ENCODE data around the gene HSPB8. TPM values are rescaled to one million over a fixed set of nuclear protein-coding genes. Genes with fewer than 3 reads are reported as not detected.

HSPB8 gene
- total RNA-seq, 1 donor, result not detected

GRCh38 chr12:119157528-119157927 lies 21.2 kb upstream of the HSPB8 start:
- H3K4me3 ChIP-seq (ENCODE audit: low read length), result no peak overlapping the region
- no peaks in the 10 kb centered on the region for H3K9me3 ChIP-seq (ENCODE audit: low read depth, low read length)
- peaks cover 3% of the 10 kb centered on the region for H3K27me3 ChIP-seq (ENCODE audit: insufficient read depth, low read length)
- H3K4me1 ChIP-seq (ENCODE audit: insufficient read depth, low read length), result no peaks in the 10 kb centered on the region

GRCh38 chr12:119157978-119158377 lies 20.8 kb upstream of the HSPB8 start:
- Histone ChIP-seq H3K27me3 (ENCODE audit: insufficient read depth, low read length) (no peaks in the 10 kb centered on the region), H3K9me3 (ENCODE audit: low read depth, low read length) (no peaks in the 10 kb centered on the region), H3K4me1 (ENCODE audit: insufficient read depth, low read length) (no peaks in the 10 kb centered on the region), H3K4me3 (ENCODE audit: low read length) (no peak overlapping the region)

DNA sequence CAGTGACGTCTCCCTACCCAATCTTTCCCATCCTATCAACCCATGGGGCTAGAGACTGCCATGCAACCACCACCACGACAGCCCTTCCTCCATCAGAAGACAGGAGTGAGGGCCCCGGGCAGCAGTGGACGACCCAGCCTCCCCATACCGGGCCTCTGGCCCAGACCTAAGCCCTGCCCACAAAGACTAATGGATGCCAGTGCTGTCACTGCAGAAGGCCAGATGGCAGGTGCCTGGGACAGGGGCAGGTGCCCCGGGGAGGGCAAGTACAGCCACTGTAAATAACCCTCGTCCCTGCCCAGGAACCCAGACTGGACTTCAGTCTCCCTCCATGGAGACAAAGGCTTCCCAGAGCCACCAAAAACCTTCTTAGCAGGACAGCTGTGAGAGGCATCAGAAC lies 20.3 kb upstream of the HSPB8 start:
- no peaks in the 10 kb centered on the region for H3K27me3 ChIP-seq (ENCODE audit: insufficient read depth, low read length)

DNA sequence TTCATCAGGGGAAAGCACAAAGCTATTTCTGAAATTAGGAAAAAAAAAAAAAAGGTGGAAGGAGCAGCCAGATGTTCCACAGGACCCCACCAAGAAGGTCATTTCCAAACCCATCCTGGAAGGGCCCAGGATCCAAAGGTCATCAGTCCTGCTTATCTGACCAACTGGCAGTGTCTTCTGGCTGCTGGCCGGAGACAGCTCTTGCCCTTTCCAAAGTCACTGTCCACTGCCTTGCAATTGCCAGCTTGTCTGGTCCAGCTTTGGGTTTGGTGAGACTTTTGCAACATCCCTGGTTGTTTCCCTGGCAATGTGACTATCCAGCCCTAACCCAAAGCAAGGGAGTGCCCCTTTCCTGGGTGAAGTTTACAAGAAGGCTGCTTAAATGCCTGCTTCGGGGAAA lies 18.9 kb upstream of the HSPB8 start:
- H3K4me1 ChIP-seq (ENCODE audit: insufficient read depth, low read length), result no peaks in the 10 kb centered on the region
- H3K9me3 ChIP-seq (ENCODE audit: low read depth, low read length), result no peaks in the 10 kb centered on the region
- H3K4me3 ChIP-seq (ENCODE audit: low read length), result no peak overlapping the region
- no peaks in the 10 kb centered on the region for H3K27me3 ChIP-seq (ENCODE audit: insufficient read depth, low read length)

More for the DNA sequence above, 20.3 kb upstream of the HSPB8 start:
- H3K4me3 ChIP-seq (ENCODE audit: low read length), result no peak overlapping the region
- H3K4me1 ChIP-seq (ENCODE audit: insufficient read depth, low read length), result no peaks in the 10 kb centered on the region
- no peaks in the 10 kb centered on the region for H3K9me3 ChIP-seq (ENCODE audit: low read depth, low read length)

DNA sequence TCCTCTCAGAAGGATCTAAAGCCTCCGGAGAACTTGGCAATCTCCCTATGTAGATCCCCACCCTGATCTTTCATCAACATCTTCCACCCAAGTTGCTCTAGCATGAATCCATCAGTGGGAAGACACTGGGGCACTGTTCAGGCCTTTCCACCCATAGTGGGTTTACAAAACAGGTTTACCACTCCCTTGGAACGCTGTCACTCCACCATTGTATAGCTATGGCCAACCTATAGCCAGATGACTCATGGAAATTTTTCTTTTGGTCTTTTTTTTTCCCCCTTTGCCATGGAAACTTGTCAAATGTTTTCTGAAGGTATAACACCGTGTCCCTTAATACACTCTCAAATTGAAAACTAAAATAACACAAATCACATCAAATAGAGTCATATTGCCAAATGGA lies 10.8 kb upstream of the HSPB8 start:
- Histone ChIP-seq H3K9me3 (ENCODE audit: low read depth, low read length) (no peaks in the 10 kb centered on the region), H3K27me3 (ENCODE audit: insufficient read depth, low read length) (no peaks in the 10 kb centered on the region), H3K4me1 (ENCODE audit: insufficient read depth, low read length) (no peaks in the 10 kb centered on the region)

GRCh38 chr12:119168721-119169120 lies 10.0 kb upstream of the HSPB8 start:
- Histone ChIP-seq H3K27me3 (ENCODE audit: insufficient read depth, low read length) (no peaks in the 10 kb centered on the region), H3K4me1 (ENCODE audit: insufficient read depth, low read length) (no peaks in the 10 kb centered on the region), H3K4me3 (ENCODE audit: low read length) (no peak overlapping the region), H3K9me3 (ENCODE audit: low read depth, low read length) (no peaks in the 10 kb centered on the region)

More for the DNA sequence above, 10.8 kb upstream of the HSPB8 start:
- no peak overlapping the region for H3K4me3 ChIP-seq (ENCODE audit: low read length)

- Histone ChIP-seq H3K4me3 (ENCODE audit: low read length) (no peak overlapping the region), H3K27me3 (ENCODE audit: insufficient read depth, low read length) (no peaks in the 10 kb centered on the region), H3K4me1 (ENCODE audit: insufficient read depth, low read length) (no peaks in the 10 kb centered on the region), H3K9me3 (ENCODE audit: low read depth, low read length) (no peaks in the 10 kb centered on the region)
Measured at GRCh38 chr12:119169150-119169549, 9.6 kb upstream of the HSPB8 start.

DNA sequence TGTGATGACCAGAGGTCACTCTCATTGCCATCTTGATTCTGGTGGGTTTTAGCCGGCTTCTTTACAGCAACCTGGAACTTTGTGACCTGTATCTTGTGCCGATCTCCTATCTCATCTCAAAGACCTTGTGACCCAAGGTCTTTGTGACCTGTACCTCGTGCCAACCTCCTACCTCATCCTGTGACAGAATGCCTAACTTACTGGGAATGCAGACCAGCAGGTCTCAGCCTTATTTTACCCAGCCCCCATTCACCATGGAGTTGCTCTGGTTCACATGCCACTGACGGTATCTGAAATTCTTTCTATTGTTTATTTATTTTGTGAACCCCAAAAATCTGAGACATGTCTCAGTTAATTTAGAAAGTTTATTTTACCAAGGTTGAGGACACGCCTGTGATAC lies 7.4 kb upstream of the HSPB8 start:
- H3K9me3 ChIP-seq (ENCODE audit: low read depth, low read length), result no peaks in the 10 kb centered on the region
- H3K4me1 ChIP-seq (ENCODE audit: insufficient read depth, low read length), result no peaks in the 10 kb centered on the region
- no peak overlapping the region for H3K4me3 ChIP-seq (ENCODE audit: low read length)
- no peaks in the 10 kb centered on the region for H3K27me3 ChIP-seq (ENCODE audit: insufficient read depth, low read length)

- no peaks in the 10 kb centered on the region for H3K9me3 ChIP-seq (ENCODE audit: low read depth, low read length)
- no peaks in the 10 kb centered on the region for H3K27me3 ChIP-seq (ENCODE audit: insufficient read depth, low read length)
- no peak overlapping the region for H3K4me3 ChIP-seq (ENCODE audit: low read length)
- H3K4me1 ChIP-seq (ENCODE audit: insufficient read depth, low read length), result no peaks in the 10 kb centered on the region
Measured at GRCh38 chr12:119171691-119172425, 6.9 kb upstream of the HSPB8 start.

- Histone ChIP-seq H3K9me3 (ENCODE audit: low read depth, low read length) (no peaks in the 10 kb centered on the region), H3K27me3 (ENCODE audit: insufficient read depth, low read length) (no peaks in the 10 kb centered on the region), H3K4me3 (ENCODE audit: low read length) (no peak overlapping the region), H3K4me1 (ENCODE audit: insufficient read depth, low read length) (no peaks in the 10 kb centered on the region)
Measured at GRCh38 chr12:119175081-119175480, 3.6 kb upstream of the HSPB8 start.

DNA sequence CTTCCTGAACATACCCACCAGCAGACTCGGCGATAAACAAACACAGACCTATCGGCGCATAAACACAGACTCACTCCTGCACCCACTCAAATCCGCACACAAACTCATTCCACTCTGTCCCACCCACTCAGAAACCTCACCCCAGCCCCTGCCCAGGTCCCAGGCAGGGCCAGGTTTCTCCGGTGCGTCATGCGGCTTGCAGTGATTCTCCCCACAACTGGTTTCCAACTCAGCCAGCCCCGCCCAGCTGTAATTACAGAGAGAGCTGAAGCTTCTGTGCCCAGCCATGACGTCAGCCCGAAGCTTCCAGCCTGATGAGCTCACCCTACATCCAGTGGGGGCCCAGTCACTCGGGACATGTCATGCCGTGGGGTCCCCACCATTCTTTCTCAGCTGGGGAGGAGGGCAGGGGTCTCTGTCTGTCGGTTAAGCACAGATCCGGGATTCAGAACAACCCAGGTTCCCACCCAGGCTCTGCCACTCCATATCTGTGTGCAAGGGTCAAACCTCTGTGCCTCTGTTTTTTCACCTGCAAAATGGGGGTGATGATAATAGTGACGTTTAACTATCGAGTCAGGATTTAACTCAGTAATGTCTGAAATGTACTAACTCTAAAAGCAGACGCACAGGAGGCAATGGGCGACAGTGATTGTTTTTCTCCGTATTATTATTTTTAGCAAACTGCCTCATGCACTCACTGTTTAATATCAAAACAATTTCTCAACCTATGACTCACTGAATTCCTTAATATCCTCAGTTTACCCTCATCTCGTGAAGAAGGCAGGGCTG lies 2.3 kb upstream of the HSPB8 start:
- Histone ChIP-seq H3K27me3 (ENCODE audit: insufficient read depth, low read length) (no peaks in the 10 kb centered on the region), H3K4me1 (ENCODE audit: insufficient read depth, low read length) (no peaks in the 10 kb centered on the region), H3K9me3 (ENCODE audit: low read depth, low read length) (no peaks in the 10 kb centered on the region), H3K4me3 (ENCODE audit: low read length) (no peak overlapping the region)

GRCh38 chr12:119177056-119177325 lies 1.7 kb upstream of the HSPB8 start:
- no peak overlapping the region for H3K4me3 ChIP-seq (ENCODE audit: low read length)
- H3K9me3 ChIP-seq (ENCODE audit: low read depth, low read length), result no peaks in the 10 kb centered on the region
- H3K4me1 ChIP-seq (ENCODE audit: insufficient read depth, low read length), result no peaks in the 10 kb centered on the region
- H3K27me3 ChIP-seq (ENCODE audit: insufficient read depth, low read length), result no peaks in the 10 kb centered on the region

DNA sequence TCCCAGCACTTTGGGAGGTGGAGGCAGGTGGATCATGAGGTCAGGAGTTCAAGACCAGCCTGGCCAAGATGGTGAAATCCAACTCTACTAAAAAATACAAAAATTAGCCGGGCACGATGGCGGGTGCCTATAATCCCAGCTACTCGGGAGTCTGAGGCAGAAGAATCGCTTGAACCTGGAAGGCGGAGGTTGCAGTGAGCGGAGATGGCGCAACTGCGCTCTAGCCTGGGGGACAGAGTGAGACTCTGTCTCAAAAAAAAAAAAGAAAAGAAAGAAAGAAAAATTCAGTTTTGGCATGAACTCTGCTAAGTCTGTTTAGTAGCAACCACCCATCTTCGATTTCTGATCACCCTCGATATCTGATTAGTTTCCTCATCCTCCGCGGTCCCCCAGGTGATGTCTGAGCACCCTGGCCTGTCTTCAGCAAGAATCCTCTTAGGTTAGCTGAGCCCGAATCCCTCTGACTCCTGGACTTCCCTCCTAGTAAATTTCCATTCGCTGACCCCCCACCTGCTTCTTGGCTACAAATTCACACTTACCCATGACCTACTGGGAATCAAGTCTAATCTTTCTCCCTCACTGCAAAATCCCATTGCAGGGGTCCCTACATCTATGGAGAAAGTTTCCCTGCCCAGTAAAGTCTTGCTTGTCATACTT lies 879 bp upstream of the HSPB8 start:
- Histone ChIP-seq H3K4me1 (ENCODE audit: insufficient read depth, low read length) (no peaks in the 10 kb centered on the region), H3K9me3 (ENCODE audit: low read depth, low read length) (no peaks in the 10 kb centered on the region)

GRCh38 chr12:119179335-119180021 lies 747 bp downstream of the HSPB8 start:
- Histone ChIP-seq H3K9me3 (ENCODE audit: low read depth, low read length) (no peaks in the 10 kb centered on the region), H3K4me1 (ENCODE audit: insufficient read depth, low read length) (no peaks in the 10 kb centered on the region), H3K27me3 (ENCODE audit: insufficient read depth, low read length) (no peaks in the 10 kb centered on the region), H3K4me3 (ENCODE audit: low read length) (no peak overlapping the region)

More for the DNA sequence above, 879 bp upstream of the HSPB8 start:
- Histone ChIP-seq H3K4me3 (ENCODE audit: low read length) (no peak overlapping the region), H3K27me3 (ENCODE audit: insufficient read depth, low read length) (no peaks in the 10 kb centered on the region)

DNA sequence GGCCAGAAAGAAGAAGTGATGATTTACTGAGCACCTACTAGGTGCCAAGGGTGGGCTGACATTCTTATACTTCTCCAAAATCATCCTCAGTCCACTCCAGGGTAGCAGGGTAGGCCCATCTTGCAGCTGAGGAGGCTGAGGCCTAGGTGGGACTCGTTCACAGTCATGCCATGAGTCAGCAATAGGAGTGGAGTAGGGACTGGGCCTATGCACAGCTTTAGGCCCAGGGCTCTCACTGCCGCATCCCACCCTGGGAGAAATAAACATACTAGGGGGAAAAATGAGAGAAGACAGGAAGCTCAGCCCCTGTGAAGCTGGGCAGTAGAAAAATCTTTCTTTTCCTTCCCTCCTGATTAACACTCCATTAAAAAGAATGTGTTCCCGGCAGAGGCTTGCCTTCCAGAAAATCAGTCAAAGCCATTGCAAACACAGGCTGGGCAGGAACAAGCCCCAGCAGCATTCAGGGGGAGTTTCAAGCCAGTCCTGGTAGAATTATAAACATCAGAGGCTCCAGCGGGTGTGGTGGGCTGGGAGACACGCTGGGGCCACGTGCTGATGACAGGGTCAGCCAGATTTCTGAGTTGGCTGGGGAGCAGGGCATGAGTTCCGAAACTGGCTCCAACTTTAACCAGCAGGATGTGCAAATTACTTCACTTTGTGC lies 1.8 kb downstream of the HSPB8 start:
- H3K4me1 ChIP-seq (ENCODE audit: insufficient read depth, low read length), result no peaks in the 10 kb centered on the region
- H3K9me3 ChIP-seq (ENCODE audit: low read depth, low read length), result no peaks in the 10 kb centered on the region
- no peaks in the 10 kb centered on the region for H3K27me3 ChIP-seq (ENCODE audit: insufficient read depth, low read length)
- H3K4me3 ChIP-seq (ENCODE audit: low read length), result no peak overlapping the region

All from mononuclear cell (primary cell).